HEK293 (cell line): ENCODE measurements around the gene SLX9.

Experiments used
- CTCF ChIA-PET: fragments of 350-600 bp; formaldehyde crosslinking; extraction: SDS; loops from one replicate; lab custom pipeline; 2021; ENCODE audit warnings: antibody characterized with exemption; lab: Yijun Ruan, JAX
- POLR2A ChIA-PET: fragments of 300-600 bp; formaldehyde crosslinking; extraction: SDS; loops from one replicate; lab custom pipeline; 2020; ENCODE audit warnings: antibody characterized with exemption, inconsistent platforms; lab: Yijun Ruan, JAX
- H3K27ac ChIP-seq: fragments of 200-500 bp; sonication (Bioruptor generic); 2 replicates; pipeline ENCODE4 v1.5.1; 2014; ENCODE audit warnings: low read depth, low read length, control low read depth, inconsistent platforms; ENCODE audit errors: extremely low read depth
- H3K36me3 ChIP-seq, 2 experiments: fragments of 200-500 bp in 1 of 2; sonication (Bioruptor generic) in 1 of 2; 1 replicate in 1 of 2; 2 replicates in 1 of 2; pipeline ENCODE4 v1.5.1; 2014 to 2017; ENCODE audit warnings: inconsistent platforms in 2 of 2, low read length in 2 of 2; ENCODE audit not compliant: control insufficient read depth in 2 of 2, insufficient read depth in 1 of 2
- H3K4me1 ChIP-seq: fragments of 200-500 bp; sonication (Bioruptor generic); 2 replicates; pipeline ENCODE4 v1.5.1; 2014; ENCODE audit warnings: mild to moderate bottlenecking, low read length, inconsistent platforms; ENCODE audit not compliant: control insufficient read depth, insufficient read depth
- H3K4me3 ChIP-seq: 2 replicates; pipeline ENCODE4 v1.5.1; 2011; ENCODE audit warnings: low read depth, mild to moderate bottlenecking, control low read depth, low read length, moderate library complexity
- H3K9me3 ChIP-seq: fragments of 200-500 bp; sonication (Bioruptor generic); 2 replicates; pipeline ENCODE4 v1.5.1; 2014; ENCODE audit warnings: low read depth, low read length, inconsistent platforms; ENCODE audit not compliant: control insufficient read depth, insufficient read depth
- KLF10 ChIP-seq: fragments of 450-650 bp; IDR thresholded peaks from 2 replicates; pipeline ENCODE4 v1.5.1; 2018; ENCODE audit warnings: missing biosample characterization, mild to moderate bottlenecking, missing genetic modification characterization
- KLF9 ChIP-seq: fragments of 450-650 bp; formaldehyde crosslinking; IDR thresholded peaks from 2 replicates; pipeline ENCODE4 v1.5.1; 2016; ENCODE audit warnings: missing biosample characterization, missing genetic modification characterization, low read depth
- SCRT1 ChIP-seq: fragments of 450-650 bp; formaldehyde crosslinking; IDR thresholded peaks from 2 replicates; pipeline ENCODE4 v1.5.1; 2016; ENCODE audit warnings: missing biosample characterization, missing genetic modification characterization, borderline replicate concordance
- SCRT2 ChIP-seq: fragments of 450-650 bp; formaldehyde crosslinking; IDR thresholded peaks from 2 replicates; pipeline ENCODE4 v1.5.1; 2016; ENCODE audit warnings: missing biosample characterization, missing genetic modification characterization
- TCF7L2 ChIP-seq: IDR thresholded peaks from 2 replicates; pipeline ENCODE4 v1.6.1; 2011; ENCODE audit warnings: low read depth, mild to moderate bottlenecking, inconsistent platforms, low read length, moderate library complexity, borderline replicate concordance
- ZNF148 ChIP-seq: fragments of 450-650 bp; formaldehyde crosslinking; IDR thresholded peaks from 2 replicates; pipeline ENCODE4 v1.5.0; 2017; ENCODE audit warnings: missing biosample characterization, missing genetic modification characterization, borderline replicate concordance
- ZNF280C ChIP-seq: fragments of 450-650 bp; formaldehyde crosslinking; IDR thresholded peaks from 2 replicates; pipeline ENCODE4 v1.5.1; 2016; ENCODE audit warnings: missing biosample characterization, missing genetic modification characterization
- ZNF473 ChIP-seq: fragments of 450-650 bp; formaldehyde crosslinking; IDR thresholded peaks from 2 replicates; pipeline ENCODE4 v1.5.1; 2017; ENCODE audit warnings: missing biosample characterization, missing genetic modification characterization
- ZNF571 ChIP-seq: fragments of 450-650 bp; formaldehyde crosslinking; IDR thresholded peaks from 2 replicates; pipeline ENCODE4 v1.5.0; 2017; ENCODE audit warnings: missing biosample characterization, missing genetic modification characterization
- ZNF596 ChIP-seq: fragments of 450-650 bp; IDR thresholded peaks from 2 replicates; pipeline ENCODE4 v1.5.0; 2018; ENCODE audit warnings: missing biosample characterization, mild to moderate bottlenecking, missing genetic modification characterization, moderate library complexity
- ZNF624 ChIP-seq: fragments of 450-650 bp; formaldehyde crosslinking; IDR thresholded peaks from 2 replicates; pipeline ENCODE4 v1.5.1; 2017; ENCODE audit warnings: missing biosample characterization, missing genetic modification characterization
- ZNF654 ChIP-seq: fragments of 450-650 bp; formaldehyde crosslinking; IDR thresholded peaks from 2 replicates; pipeline ENCODE4 v1.5.1; 2016; ENCODE audit warnings: low read depth, missing biosample characterization, missing genetic modification characterization
- ZNF692 ChIP-seq: fragments of 450-650 bp; formaldehyde crosslinking; IDR thresholded peaks from 2 replicates; pipeline ENCODE4 v1.5.1; 2016; ENCODE audit warnings: missing biosample characterization, missing genetic modification characterization
- ZNF777 ChIP-seq: fragments of 450-650 bp; formaldehyde crosslinking; IDR thresholded peaks from 2 replicates; pipeline ENCODE4 v1.5.1; 2017; ENCODE audit warnings: missing biosample characterization, missing genetic modification characterization, borderline replicate concordance
- ZSCAN23 ChIP-seq: fragments of 450-650 bp; formaldehyde crosslinking; IDR thresholded peaks from 2 replicates; pipeline ENCODE4 v1.5.1; 2016; ENCODE audit warnings: missing biosample characterization, missing genetic modification characterization

The SLX9 gene

GRCh38 chr21:44933199-44933917 lies 6.5 kb upstream of the SLX9 start:
- TF ChIP-seq KLF9 (tag by site-specific recombination) (no peak), KLF10 (tag by site-specific recombination) (no peak), ZNF571 (tag by site-specific recombination) (no peak), SCRT2 (tag by site-specific recombination) (no peak), ZNF280C (tag by site-specific recombination) (no peak), TCF7L2 (no peak)
- Histone ChIP-seq H3K4me3 (no peak overlapping the region), H3K4me1 (0 out of 2 replicates have a peak, but pooled peaks cover 2% of the 10 kb centered on the region), H3K9me3 (no peaks in the 10 kb centered on the region), H3K27ac (no peak overlapping the region), H3K36me3 (peaks cover 0 to 17% of the 10 kb centered on the region in 2 experiments; a peak in 1 of 3 replicates)
- POLR2A ChIA-PET: no interaction called here
- CTCF ChIA-PET: interaction anchor here (0.5 to 3.1 kb wide), 11 partner anchors 15 to 423 kb away, joined by 3 to 19 read pairs (median 3); no protein-coding TSS in a partner anchor

GRCh38 chr21:44933918-44934260 lies 5.9 kb upstream of the SLX9 start:
- TF ChIP-seq ZNF596 (tag by site-specific recombination): no peak
- TF ChIP-seq ZNF624: no peak
- no peak for TF ChIP-seq ZNF473
- TF ChIP-seq ZSCAN23 (tag by site-specific recombination): no peak
- no peak for TF ChIP-seq ZNF148
- no peak for TF ChIP-seq ZNF692 (tag by site-specific recombination)
- TF ChIP-seq SCRT1: no peak
- no peak for TF ChIP-seq ZNF654 (tag by site-specific recombination)
- TF ChIP-seq ZNF777 (tag by site-specific recombination): no peak
- ChIA-PET POLR2A (interaction anchor here (1.2 kb wide), 1 partner anchor 132 kb away, joined by 3 read pairs; the partner anchor contains the start of gene UBE2G2), CTCF (interaction anchor here (1.4 to 3.1 kb wide), 3 partner anchors 41 to 424 kb away, joined by 4 to 11 read pairs (median 4); no protein-coding TSS in a partner anchor)
- H3K4me1 ChIP-seq: 0 out of 2 replicates have a peak, but pooled peaks cover 2% of the 10 kb centered on the region
- H3K4me3 ChIP-seq: no peak overlapping the region
- no peak overlapping the region for H3K27ac ChIP-seq
- H3K36me3 ChIP-seq: peaks cover 0 to 17% of the 10 kb centered on the region in 2 experiments; a peak in 1 of 3 replicates
- no peaks in the 10 kb centered on the region for H3K9me3 ChIP-seq
